ENCODE data around the gene LTBP1. TPM values are rescaled to one million over a fixed set of nuclear protein-coding genes. Genes with fewer than 3 reads are reported as not detected.

Gene LTBP1
- total RNA-seq, 1 experiment from 2014 or later = 13.9 TPM

DNA sequence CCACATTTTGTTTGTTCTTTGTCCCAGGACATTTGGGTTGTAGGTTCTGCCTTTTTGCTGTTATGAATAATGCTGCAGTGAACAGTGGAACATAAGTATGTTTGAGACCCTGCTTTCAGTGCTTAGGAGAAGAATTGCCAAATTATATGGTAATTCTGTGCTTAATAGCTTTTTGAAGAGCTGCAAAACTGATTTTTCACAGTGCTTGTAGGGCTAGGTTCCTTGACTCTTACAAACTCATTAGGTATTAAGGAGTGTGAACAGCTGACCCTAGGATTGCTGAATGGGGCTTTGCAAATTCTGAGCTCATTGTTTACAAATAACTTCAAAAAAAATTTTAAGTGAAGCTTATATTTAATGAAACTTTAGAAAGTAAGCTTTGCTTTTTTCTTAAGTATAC lies 154.2 kb downstream of the LTBP1 start:
- no peak for DNase-seq
- no peaks in the 10 kb centered on the region for H3K27me3 Mint-ChIP-seq (ENCODE audit: unreplicated experiment)
- H3K36me3 Mint-ChIP-seq (ENCODE audit: insufficient read depth, unreplicated experiment) = no peaks in the 10 kb centered on the region
- H3K9me3 Mint-ChIP-seq (ENCODE audit: low read depth, unreplicated experiment) = no peaks in the 10 kb centered on the region
- intact Hi-C loops (cut with micrococcal nuclease; ENCODE audit: unreplicated experiment) = no loop called here
- CTCF ChIA-PET = interaction anchor here (0.7 kb wide), 1 partner anchor 10 kb away, joined by 3 read pairs; no protein-coding TSS in a partner anchor
- H3K4me1 Mint-ChIP-seq (ENCODE audit: low read depth, unreplicated experiment) = peaks cover 18% of the 10 kb centered on the region
- H3K27ac Mint-ChIP-seq (ENCODE audit: unreplicated experiment) = no peak overlapping the region
- TF ChIP-seq, protein P1, sequence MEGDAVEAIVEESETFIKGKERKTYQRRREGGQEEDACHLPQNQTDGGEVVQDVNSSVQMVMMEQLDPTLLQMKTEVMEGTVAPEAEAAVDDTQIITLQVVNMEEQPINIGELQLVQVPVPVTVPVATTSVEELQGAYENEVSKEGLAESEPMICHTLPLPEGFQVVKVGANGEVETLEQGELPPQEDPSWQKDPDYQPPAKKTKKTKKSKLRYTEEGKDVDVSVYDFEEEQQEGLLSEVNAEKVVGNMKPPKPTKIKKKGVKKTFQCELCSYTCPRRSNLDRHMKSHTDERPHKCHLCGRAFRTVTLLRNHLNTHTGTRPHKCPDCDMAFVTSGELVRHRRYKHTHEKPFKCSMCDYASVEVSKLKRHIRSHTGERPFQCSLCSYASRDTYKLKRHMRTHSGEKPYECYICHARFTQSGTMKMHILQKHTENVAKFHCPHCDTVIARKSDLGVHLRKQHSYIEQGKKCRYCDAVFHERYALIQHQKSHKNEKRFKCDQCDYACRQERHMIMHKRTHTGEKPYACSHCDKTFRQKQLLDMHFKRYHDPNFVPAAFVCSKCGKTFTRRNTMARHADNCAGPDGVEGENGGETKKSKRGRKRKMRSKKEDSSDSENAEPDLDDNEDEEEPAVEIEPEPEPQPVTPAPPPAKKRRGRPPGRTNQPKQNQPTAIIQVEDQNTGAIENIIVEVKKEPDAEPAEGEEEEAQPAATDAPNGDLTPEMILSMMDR (IDR thresholded peaks at IDR 0.05; ENCODE audit: unreplicated experiment) = no peak
- no peak overlapping the region for H3K4me3 Mint-ChIP-seq (ENCODE audit: low read depth, unreplicated experiment)
- BruUV-seq (replicated peaks) = no TSS peak

DNA sequence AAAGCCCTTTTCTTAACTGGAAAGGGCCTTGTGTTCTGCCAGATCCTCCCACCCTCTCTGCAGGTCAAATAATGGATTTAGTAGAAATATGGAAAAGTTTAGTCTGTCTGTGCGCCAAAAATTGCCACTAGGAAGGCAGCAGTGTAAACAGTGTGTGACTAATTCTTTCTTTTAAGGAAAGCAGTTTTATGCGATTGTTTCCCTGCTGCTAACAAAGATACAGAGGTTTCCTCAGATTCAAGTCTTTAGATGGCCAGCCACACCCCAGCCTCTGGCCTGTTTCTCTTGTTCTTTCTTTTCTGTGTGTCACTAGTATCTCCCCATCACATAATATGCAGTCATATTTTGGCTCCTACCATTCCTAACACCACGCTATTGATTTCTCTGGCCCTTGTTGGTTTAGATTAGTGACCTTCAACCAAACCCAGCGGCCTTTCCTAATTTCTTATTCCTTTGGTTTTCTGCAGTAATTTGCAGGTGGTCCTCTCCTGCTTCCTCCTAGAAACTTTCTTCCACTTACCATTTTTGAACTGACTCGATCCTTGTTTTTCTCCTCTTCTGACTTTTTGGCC lies 157.4 kb downstream of the LTBP1 start:
- DNase-seq = no peak
- Mint-ChIP-seq H3K4me3 (ENCODE audit: low read depth, unreplicated experiment) (no peak overlapping the region), H3K27ac (ENCODE audit: unreplicated experiment) (peak overlapping the region; percentile 6), H3K27me3 (ENCODE audit: unreplicated experiment) (no peaks in the 10 kb centered on the region), H3K9me3 (ENCODE audit: low read depth, unreplicated experiment) (no peaks in the 10 kb centered on the region), H3K4me1 (ENCODE audit: low read depth, unreplicated experiment) (peaks cover 18% of the 10 kb centered on the region), H3K36me3 (ENCODE audit: insufficient read depth, unreplicated experiment) (no peaks in the 10 kb centered on the region)
- CTCF ChIA-PET = no interaction called here
- BruUV-seq (replicated peaks) = no TSS peak
- intact Hi-C loops (cut with micrococcal nuclease; ENCODE audit: unreplicated experiment) = no loop called here
- TF ChIP-seq, protein P1 (IDR thresholded peaks at IDR 0.05; ENCODE audit: unreplicated experiment) = no peak

DNA sequence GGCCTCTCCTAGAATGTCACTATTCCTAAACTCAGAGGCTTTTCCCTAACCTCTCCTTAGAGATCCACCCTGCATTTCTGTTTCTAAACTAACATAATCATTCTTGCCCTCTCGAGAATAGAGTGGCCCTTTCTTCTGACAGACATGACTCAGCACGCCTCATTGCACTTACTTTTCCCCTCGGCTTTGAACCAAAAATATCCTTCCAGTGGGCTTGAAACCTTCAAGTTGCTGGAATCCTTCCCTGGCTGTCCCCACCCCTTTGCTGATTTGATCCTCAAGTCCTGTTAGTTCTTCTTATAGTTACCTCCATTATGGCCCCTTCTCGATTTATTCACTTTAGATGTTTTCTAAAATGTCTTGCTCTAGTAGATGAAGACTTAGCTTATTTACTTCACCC lies 158.0 kb downstream of the LTBP1 start:
- CTCF ChIA-PET = no interaction called here

DNA sequence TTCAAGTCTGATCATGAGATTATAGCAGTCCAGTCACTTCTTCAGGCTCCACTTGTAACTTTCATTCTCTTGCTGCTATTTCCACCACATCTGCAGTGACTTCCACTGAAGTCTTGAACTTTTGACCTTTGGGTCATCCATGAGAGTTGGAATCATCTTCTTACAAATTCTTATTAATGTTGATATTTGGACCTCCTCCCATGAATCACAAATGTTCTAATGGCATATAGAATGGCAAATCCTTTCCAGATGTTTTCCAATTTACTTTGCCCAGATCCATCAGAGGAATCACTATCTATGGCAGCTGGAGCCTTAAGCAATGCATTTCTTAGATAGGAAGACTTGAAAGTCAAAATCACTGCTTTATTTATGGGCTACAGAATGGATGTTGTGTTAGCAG lies 159.4 kb downstream of the LTBP1 start:
- CTCF ChIA-PET = no interaction called here
- DNase-seq = no peak
- TF ChIP-seq, protein P1 (IDR thresholded peaks at IDR 0.05; ENCODE audit: unreplicated experiment) = no peak
- no peaks in the 10 kb centered on the region for H3K9me3 Mint-ChIP-seq (ENCODE audit: low read depth, unreplicated experiment)
- no peak overlapping the region for H3K27ac Mint-ChIP-seq (ENCODE audit: unreplicated experiment)
- no TSS peak for BruUV-seq (replicated peaks)
- no peaks in the 10 kb centered on the region for H3K27me3 Mint-ChIP-seq (ENCODE audit: unreplicated experiment)
- H3K4me3 Mint-ChIP-seq (ENCODE audit: low read depth, unreplicated experiment) = no peak overlapping the region
- peaks cover 18% of the 10 kb centered on the region for H3K4me1 Mint-ChIP-seq (ENCODE audit: low read depth, unreplicated experiment)
- no peaks in the 10 kb centered on the region for H3K36me3 Mint-ChIP-seq (ENCODE audit: insufficient read depth, unreplicated experiment)
- intact Hi-C loops (cut with micrococcal nuclease; ENCODE audit: unreplicated experiment) = no loop called here

More for the DNA sequence above, 158.0 kb downstream of the LTBP1 start:
- intact Hi-C loops (cut with micrococcal nuclease; ENCODE audit: unreplicated experiment) = no loop called here
- Mint-ChIP-seq H3K27me3 (ENCODE audit: unreplicated experiment) (no peaks in the 10 kb centered on the region), H3K36me3 (ENCODE audit: insufficient read depth, unreplicated experiment) (no peaks in the 10 kb centered on the region), H3K27ac (ENCODE audit: unreplicated experiment) (peak overlapping the region; percentile 6), H3K4me3 (ENCODE audit: low read depth, unreplicated experiment) (no peak overlapping the region), H3K9me3 (ENCODE audit: low read depth, unreplicated experiment) (no peaks in the 10 kb centered on the region), H3K4me1 (ENCODE audit: low read depth, unreplicated experiment) (peaks cover 18% of the 10 kb centered on the region)
- TF ChIP-seq, protein P1 (IDR thresholded peaks at IDR 0.05; ENCODE audit: unreplicated experiment) = no peak
- BruUV-seq (replicated peaks) = no TSS peak
- DNase-seq = no peak

Measured in Calu3 (cell line).